ENCODE measurements around the gene FFAR4.

DNA sequence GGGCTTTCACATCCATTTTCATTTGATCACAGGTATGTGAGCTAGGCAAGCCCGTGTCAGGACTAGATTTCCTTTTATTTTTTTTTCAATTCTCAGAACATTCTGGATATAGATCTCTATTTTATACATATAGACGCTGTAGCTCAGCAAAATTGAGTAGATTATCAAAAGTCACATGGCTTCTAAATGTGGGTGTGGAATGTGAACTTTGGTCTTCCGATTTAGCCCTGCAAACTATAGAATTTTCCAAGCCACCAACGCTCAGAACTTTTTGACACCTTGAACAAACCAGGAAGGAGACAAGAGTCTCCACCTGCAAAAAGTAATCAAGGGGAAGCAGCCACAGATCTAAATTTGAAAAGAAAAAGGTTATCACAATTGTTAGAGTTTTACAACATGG is 15.9 kb upstream of the FFAR4 start:
- TF ChIP-seq EZH2 (IDR thresholded peaks at IDR 0.05; ENCODE audit: low read depth, unreplicated experiment) (no peak), JUNB (IDR thresholded peaks at IDR 0.05; ENCODE audit: unreplicated experiment) (no peak), POLR2AphosphoS5 (IDR thresholded peaks at IDR 0.05; ENCODE audit: low read depth) (no peak), NANOG (IDR thresholded peaks at IDR 0.05; ENCODE audit: borderline replicate concordance) (no peak), REST (IDR thresholded peaks at IDR 0.05; ENCODE audit: unreplicated experiment) (no peak), CREB1 (CRISPR knock-in tag; IDR thresholded peaks at IDR 0.05; ENCODE audit: low read depth) (no peak), EZH2phosphoT487 (IDR thresholded peaks at IDR 0.05; ENCODE audit: unreplicated experiment) (no peak)
- TF ChIP-seq, protein P1, sequence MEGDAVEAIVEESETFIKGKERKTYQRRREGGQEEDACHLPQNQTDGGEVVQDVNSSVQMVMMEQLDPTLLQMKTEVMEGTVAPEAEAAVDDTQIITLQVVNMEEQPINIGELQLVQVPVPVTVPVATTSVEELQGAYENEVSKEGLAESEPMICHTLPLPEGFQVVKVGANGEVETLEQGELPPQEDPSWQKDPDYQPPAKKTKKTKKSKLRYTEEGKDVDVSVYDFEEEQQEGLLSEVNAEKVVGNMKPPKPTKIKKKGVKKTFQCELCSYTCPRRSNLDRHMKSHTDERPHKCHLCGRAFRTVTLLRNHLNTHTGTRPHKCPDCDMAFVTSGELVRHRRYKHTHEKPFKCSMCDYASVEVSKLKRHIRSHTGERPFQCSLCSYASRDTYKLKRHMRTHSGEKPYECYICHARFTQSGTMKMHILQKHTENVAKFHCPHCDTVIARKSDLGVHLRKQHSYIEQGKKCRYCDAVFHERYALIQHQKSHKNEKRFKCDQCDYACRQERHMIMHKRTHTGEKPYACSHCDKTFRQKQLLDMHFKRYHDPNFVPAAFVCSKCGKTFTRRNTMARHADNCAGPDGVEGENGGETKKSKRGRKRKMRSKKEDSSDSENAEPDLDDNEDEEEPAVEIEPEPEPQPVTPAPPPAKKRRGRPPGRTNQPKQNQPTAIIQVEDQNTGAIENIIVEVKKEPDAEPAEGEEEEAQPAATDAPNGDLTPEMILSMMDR (conservative IDR thresholded peaks at IDR 0.05; ENCODE audit: low read depth in 2 of 2) = no peak
